Endothelial cell of hepatic sinusoid (primary cell): ENCODE data around the gene FLAD1.

Experiments used
- in situ Hi-C: cut with HindIII; loops from 2 replicates; pipeline ENCODE4 v1.10.0; 2017; ENCODE audit warnings: low sequenced_read_pairs

FLAD1 gene

DNA sequence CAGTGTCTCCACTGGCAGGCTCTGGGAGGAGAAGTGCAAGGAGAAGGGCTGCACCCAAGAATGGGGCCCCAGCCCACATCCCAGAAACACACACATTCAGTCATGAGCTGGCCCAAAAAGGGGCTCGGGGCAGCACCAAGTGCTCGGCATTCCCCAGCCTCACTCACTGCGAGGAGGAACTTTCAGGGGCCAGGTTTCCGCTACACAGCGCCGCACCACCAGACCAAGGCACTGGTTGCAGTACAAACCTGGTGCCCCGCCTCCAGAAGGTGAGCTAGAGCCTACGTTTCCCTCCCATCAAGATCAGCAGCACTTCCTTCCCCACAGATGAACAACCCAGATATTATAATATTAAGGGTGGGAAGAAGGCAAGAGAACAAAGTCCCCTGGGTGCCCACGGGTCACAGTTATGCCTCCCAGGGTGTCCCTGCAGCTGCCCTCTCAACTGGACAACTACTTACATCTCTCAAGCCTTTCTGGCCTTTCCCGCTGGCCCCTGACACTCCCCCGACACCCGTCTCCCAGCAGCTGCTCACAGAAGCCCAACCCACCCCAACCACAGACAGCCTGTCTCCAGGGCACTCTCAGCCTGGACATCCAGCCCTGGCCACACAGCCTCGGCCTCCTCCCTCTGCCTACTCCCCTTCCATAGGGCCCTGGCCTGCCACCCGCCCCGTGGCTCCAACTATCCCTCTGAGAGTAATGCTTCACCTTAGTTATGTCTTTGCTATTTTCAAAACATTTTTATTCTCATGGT, 31.1 kb upstream of the FLAD1 start:
- in situ Hi-C loops: no loop called here

DNA sequence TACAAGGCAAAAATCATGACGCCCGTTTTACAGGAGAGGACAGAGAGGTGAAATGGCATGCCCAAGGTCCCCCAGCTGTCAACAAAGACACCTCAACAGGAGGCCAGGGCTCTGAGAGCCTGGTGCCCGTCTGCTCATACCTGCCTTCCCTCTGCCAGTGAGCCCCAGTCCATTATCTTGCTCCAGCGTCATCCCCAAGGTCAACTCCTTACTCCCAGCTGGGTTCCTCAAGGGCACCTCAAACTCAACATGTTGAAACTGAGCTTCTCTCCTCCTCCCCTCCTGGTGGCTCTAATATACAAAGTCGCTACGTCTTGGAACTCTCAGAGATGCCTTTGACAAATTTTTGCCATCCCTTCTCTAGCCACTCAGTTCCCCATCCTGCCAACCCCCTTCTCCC, 30.5 kb upstream of the FLAD1 start:
- in situ Hi-C loops: no loop called here

DNA sequence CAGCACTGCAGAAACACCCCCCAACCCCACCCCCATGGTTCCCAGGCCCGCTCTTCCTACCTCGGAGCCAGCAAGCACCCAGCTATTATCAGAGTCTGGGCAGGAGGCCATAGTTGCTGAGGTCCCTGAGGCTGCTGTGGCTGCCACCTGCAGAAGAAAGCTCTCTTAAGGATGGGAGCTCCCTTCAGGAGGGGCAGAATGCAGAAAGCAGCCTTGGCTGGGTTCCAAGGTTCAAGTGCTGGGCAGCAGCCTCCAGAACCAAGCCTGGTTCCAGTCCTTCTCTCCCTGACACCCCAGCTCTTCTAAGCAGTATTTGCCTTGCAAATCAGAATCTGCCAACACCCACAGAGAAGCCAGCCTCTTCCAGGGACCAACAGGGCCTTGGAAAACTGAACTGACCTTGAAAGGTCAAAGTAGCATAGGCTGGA, 29.5 kb upstream of the FLAD1 start:
- in situ Hi-C loops: no loop called here

DNA sequence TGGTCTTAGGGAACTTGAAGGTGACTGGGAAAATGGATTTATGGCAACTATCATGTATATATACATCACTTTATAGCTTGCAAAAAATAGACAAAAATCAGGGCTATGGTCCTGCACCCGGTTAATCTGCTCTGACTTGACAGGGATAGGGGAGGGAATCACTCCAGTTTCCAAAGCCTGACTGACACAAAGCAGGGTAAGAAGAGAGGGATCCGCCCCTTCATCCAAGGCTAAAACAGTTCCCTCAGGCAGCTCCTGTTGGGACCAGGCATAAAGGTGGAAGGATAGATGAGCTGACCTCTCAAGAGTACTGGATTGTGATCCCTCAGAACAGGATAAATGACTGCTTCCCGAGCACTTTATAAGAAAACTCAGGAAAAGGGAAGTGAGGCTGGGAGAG, 28.6 kb upstream of the FLAD1 start:
- in situ Hi-C loops: no loop called here

GRCh38 chr1:154955039-154955717, 28.0 kb upstream of the FLAD1 start:
- in situ Hi-C loops: loop anchor here (5.0 kb wide), 2 partner anchors 43 to 57 kb away; no protein-coding TSS in a partner anchor

DNA sequence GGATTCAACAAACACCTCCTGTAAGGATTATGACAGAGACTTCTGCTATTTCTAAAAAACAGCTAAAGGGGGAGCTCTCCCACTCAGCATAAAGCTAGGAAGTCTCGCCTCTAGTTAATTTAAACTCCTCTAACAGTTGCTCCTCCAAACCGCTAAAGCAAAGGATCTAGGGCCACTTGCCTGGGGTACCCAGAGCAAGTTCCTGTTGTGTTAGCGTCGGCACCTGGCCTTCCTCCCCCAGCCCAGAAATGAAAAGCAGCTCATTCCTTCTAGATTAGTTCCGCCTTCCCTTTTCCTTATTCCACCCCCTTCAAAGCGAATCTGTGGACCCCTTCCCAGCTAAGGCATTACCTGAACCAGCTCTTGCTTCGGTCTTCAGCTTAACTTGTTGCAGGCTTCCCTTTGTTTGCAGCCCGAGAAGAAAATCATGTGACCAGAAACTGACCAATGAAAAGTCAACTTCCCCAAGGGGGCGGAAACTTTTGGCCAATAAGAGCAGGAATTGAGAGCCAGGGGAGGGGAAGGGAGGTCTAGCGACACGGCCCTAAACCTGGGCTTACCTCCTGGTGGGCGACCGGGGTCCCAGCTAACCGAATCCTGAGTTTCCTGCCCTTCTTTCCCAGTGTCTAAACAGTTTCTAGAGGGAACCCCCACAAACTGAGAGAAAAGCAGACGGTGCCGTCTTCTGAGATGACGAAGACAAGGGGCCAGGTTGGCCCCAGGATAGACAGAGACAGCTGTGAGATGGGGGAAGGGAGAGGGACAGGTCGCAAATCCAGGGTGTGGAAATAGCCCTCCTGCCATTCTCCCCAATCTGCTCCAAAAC, 27.2 kb upstream of the FLAD1 start, which contains the start of gene PBXIP1:
TSS of gene PBXIP1 (minus strand) at position 382 of the 826 bp plus-strand sequence. CDS start 2,378 bp downstream, outside the sequence.
- in situ Hi-C loops: loop anchor here (5.0 kb wide), 2 partner anchors 44 to 56 kb away; no protein-coding TSS in a partner anchor

- in situ Hi-C loops: loop anchor here (5.0 kb wide), 2 partner anchors 44 to 56 kb away; no protein-coding TSS in a partner anchor
These were observed 26.6 kb upstream of the FLAD1 start for GRCh38 chr1:154956544-154956941.

DNA sequence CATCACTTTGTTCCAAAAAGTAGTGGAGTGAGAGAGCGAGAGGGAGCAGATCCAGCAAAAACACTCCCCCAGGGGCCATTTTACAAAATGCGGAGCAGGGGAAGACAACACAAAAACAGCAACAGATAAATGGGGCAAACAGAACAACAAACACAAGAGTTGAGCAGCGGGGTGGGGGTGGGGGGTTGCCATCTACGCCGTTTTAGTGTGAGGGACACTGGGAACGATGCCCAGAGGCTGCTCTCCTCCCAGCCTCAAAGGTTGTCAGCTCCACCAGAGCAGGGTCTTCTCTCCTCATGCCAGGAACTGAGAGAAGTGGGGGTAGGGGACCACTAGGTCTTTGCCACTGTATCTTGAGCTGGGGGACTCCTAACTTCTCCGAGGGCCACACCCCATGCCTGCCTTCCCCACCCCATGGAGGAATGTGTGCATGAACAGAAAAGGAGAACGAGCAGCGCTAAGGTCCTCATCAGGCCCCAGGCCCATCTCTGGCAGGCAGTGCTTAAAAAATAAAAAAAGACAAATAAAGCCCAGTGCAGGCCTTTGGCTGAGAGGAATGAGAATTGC, 26.0 kb upstream of the FLAD1 start:
- in situ Hi-C loops: loop anchor here (5.0 kb wide), 2 partner anchors 45 to 55 kb away; no protein-coding TSS in a partner anchor

DNA sequence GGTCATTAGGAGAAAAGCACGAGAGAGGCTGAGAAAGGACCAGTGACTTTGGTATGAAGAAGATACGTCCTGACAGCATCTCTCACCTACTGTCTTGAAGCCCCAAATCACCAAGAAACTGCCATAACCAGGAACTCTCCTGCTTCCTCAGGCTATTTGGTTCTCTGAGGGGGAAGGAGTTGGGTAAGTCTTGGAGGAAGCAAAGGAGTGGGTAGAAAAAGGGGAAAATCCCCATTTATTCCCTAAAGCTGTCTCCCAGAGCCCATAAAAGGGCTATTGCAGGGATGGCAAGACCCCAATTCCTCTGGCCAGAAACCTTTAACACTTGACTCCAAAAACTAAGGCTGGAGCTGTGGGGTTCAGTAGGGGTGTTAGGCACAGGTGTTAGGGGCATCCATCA, 25.1 kb upstream of the FLAD1 start:
- in situ Hi-C loops: loop anchor here (5.0 kb wide), 2 partner anchors 46 to 54 kb away; no protein-coding TSS in a partner anchor

DNA sequence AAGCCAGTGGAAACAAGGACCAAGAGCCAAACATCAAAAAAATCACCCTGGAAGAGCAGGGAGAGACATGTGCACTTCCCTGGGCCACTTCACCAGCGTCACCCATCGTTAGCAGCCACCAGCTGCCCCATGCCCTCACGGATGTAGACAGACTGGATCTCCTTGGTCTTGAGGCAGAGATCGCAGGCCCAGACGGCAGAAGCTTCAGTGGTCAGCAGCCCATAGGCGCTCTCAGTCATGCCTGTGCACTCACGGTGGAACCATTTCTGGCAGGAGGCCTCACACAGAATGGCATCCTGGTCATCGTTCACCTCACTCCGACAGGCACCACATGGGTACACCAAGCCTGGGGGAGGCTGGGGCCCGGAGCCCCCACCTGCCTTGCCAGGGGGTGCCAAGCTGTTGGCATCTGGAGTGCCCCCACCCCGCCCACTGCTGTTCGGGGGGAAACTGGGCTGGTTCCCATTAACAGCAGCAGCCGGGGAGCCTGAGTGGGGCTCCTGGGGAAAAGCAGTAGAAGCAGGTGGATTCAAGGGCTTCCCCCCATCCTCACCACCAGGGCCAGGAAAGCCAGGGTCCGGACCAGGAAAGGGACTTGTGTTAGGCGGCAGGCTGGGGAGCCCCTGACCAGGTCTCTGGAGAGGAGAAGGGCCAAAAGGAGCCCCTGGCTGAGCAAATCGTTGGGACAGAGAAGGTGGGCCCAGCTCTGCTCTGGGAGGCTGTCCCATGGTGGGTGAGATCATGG, 24.3 kb upstream of the FLAD1 start:
- in situ Hi-C loops: loop anchor here (5.0 kb wide), 2 partner anchors 47 to 53 kb away; no protein-coding TSS in a partner anchor

DNA sequence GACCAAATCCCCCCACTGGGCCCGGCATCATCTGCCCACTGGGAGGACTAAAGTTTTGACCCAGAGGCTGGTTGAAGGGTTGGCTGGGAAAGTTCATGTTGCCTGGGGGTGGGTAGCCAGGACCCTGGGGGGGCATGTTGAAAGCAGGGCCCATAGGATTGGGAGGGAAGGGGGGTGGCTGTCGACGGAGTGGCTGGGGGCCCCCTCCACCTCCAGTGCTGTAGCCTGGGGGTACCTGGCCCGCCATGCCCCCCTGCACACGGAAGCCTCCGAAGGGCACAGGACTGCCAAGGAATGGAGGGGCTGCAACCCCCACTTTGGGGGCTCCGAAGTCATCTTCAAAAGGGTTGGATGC, 23.7 kb upstream of the FLAD1 start:
- in situ Hi-C loops: loop anchor here (5.0 kb wide), 2 partner anchors 47 to 53 kb away; no protein-coding TSS in a partner anchor

- in situ Hi-C loops: no loop called here
These were observed 22.6 kb upstream of the FLAD1 start for GRCh38 chr1:154960446-154961136.

- in situ Hi-C loops: no loop called here
These were observed 21.7 kb upstream of the FLAD1 start, which contains the start of gene PYGO2 for GRCh38 chr1:154961207-154962155. Gene PYGO2, minus strand, starts transcription at chr1:154961782. Its CDS starts 206 bp downstream, at chr1:154961576.

GRCh38 chr1:154962156-154962749, 20.9 kb upstream of the FLAD1 start:
- in situ Hi-C loops: no loop called here

- in situ Hi-C loops: no loop called here
These were observed 20.3 kb upstream of the FLAD1 start for GRCh38 chr1:154962795-154963330.

DNA sequence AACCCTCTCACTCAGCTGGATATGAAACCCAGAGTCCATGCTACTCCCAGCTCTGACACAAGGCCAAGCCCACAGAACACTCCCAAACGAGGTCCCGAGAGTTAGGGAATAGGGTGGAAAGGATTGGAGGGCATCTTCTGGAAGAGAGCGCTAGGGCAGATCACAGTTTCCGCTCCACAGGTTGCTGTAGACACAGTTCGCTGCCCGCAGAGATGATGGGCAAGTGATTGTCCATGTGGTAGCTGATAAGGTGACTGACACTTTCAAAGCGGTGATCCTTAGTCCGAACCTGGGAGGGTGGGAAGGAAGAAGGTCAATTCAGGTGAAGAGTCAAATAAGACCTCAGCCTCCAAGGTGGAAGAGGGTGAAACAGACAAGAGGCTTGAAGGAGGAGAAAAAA, 19.5 kb upstream of the FLAD1 start:
- in situ Hi-C loops: no loop called here

- in situ Hi-C loops: no loop called here
These were observed 18.8 kb upstream of the FLAD1 start for GRCh38 chr1:154964359-154964758.
